HepG2 (cell line): ENCODE measurements around the gene JAGN1. TPM values are rescaled to one million over a fixed set of nuclear protein-coding genes. Genes with fewer than 3 reads are reported as not detected.

ENCODE experiments used
- ATF7 ChIP-seq, 2 experiments: fragments of 450-650 bp in 1 of 2; sonication (generic) in 1 of 2; formaldehyde crosslinking in 1 of 2; IDR thresholded peaks; 2 replicates each; pipeline versions ENCODE4 v1.4.0 to v1.6.1; 2016 to 2020; ENCODE audit warnings: antibody characterized with exemption in 1 of 2, mild to moderate bottlenecking in 1 of 2, missing genetic modification reagents in 1 of 2
- BRCA1 ChIP-seq: sonication (generic); formaldehyde crosslinking; IDR thresholded peaks from 2 replicates; pipeline ENCODE4 v1.4.0; 2020; ENCODE audit warnings: missing genetic modification reagents
- BRF2 ChIP-seq: sonication (generic); formaldehyde crosslinking; IDR thresholded peaks from 2 replicates; pipeline ENCODE4 v1.8.1; 2022; ENCODE audit warnings: mild to moderate bottlenecking, missing genetic modification reagents
- FOXK2 ChIP-seq: fragments of 450-650 bp; IDR thresholded peaks from 2 replicates; pipeline ENCODE4 v1.6.1; 2016
- GTF2F1 ChIP-seq: fragments of 150-350 bp; IDR thresholded peaks from 2 replicates; pipeline ENCODE4 v1.6.1; 2014; ENCODE audit warnings: low read length
- HDAC2 ChIP-seq: sonication (generic); formaldehyde crosslinking; IDR thresholded peaks from 2 replicates; pipeline ENCODE4 v1.4.0; 2020; ENCODE audit warnings: missing genetic modification reagents
- KMT2B ChIP-seq: IDR thresholded peaks from 2 replicates; pipeline ENCODE4 v1.6.1; 2016; ENCODE audit warnings: missing genetic modification reagents, missing compliant biosample characterization
- MED8 ChIP-seq: sonication (generic); formaldehyde crosslinking; IDR thresholded peaks from 2 replicates; pipeline ENCODE4 v1.8.1; 2023; ENCODE audit warnings: mild to moderate bottlenecking, missing genetic modification reagents; ENCODE audit not compliant: insufficient replicate concordance
- MYNN ChIP-seq: sonication (generic); formaldehyde crosslinking; IDR thresholded peaks from 2 replicates; pipeline ENCODE4 v1.4.0; 2020; ENCODE audit warnings: mild to moderate bottlenecking, low read depth, missing genetic modification reagents
- ONECUT2 ChIP-seq: sonication (generic); formaldehyde crosslinking; IDR thresholded peaks from 2 replicates; pipeline ENCODE4 v1.4.0; 2020; ENCODE audit warnings: missing genetic modification reagents
- POGZ ChIP-seq: sonication (generic); formaldehyde crosslinking; IDR thresholded peaks from 2 replicates; pipeline ENCODE4 v1.4.0; 2020; ENCODE audit warnings: mild to moderate bottlenecking, missing genetic modification reagents
- PRDM4 ChIP-seq: sonication (generic); formaldehyde crosslinking; IDR thresholded peaks from 2 replicates; pipeline ENCODE4 v1.9.0; 2021; ENCODE audit warnings: missing genetic modification reagents, borderline replicate concordance
- RFXAP ChIP-seq: sonication (generic); formaldehyde crosslinking; IDR thresholded peaks from 2 replicates; pipeline ENCODE4 v1.4.0; 2020; ENCODE audit warnings: missing genetic modification reagents, borderline replicate concordance
- ZNF354B ChIP-seq: sonication (generic); formaldehyde crosslinking; IDR thresholded peaks from 2 replicates; pipeline ENCODE4 v1.8.0; 2022; ENCODE audit warnings: mild to moderate bottlenecking, missing genetic modification reagents
- ZNF629 ChIP-seq: sonication (generic); formaldehyde crosslinking; conservative IDR thresholded peaks from 2 replicates; pipeline ENCODE4 v1.5.0; 2020; ENCODE audit warnings: missing genetic modification reagents
- ZNF768 ChIP-seq: sonication (generic); formaldehyde crosslinking; IDR thresholded peaks from 2 replicates; pipeline ENCODE4 v1.4.0; 2020; ENCODE audit warnings: missing genetic modification reagents
- ZSCAN12 ChIP-seq: sonication (generic); formaldehyde crosslinking; IDR thresholded peaks from 2 replicates; pipeline ENCODE4 v1.9.0; 2021; ENCODE audit warnings: mild to moderate bottlenecking, missing genetic modification reagents
- polyA plus RNA-seq, 8 experiments: library from polyadenylated mRNA; depleted of rRNA in 3 of 8; stranded (reverse) in 7 of 8; unstranded in 1 of 8; fragments of >200 nt; fragmentation: Illumina TruSeq in 4 of 8; extraction: Trizol in 4 of 8; gene quantifications; 2 replicates each; pipeline versions ENCODE4 v1.2.1 to v1.2.3, GENCODE V29; 2011 to 2016; ENCODE audit warnings: low read depth in 4 of 8, missing spikeins in 1 of 8, mixed read lengths in 1 of 8; ENCODE audit not compliant: insufficient read depth in 1 of 8
- total RNA-seq, 5 experiments: library from RNA; depleted of rRNA; stranded (reverse); fragments of >200 nt; fragmentation: Illumina TruSeq; extraction: Trizol; gene quantifications; 2 replicates each; pipeline ENCODE4 v1.2.3, GENCODE V29; 2016; ENCODE audit warnings: low read depth in 1 of 5
- TF ChIP-seq, protein P1 (sequence below): sonication (generic); formaldehyde crosslinking; IDR thresholded peaks from 2 replicates; pipeline ENCODE4 v1.4.0; 2020; ENCODE audit warnings: mild to moderate bottlenecking, missing genetic modification reagents
- TF ChIP-seq, protein P2 (sequence below): sonication (generic); formaldehyde crosslinking; IDR thresholded peaks from 2 replicates; pipeline ENCODE4 v1.4.0; 2020; ENCODE audit warnings: missing genetic modification reagents, borderline replicate concordance
- TF ChIP-seq, protein P3 (sequence below): sonication (generic); formaldehyde crosslinking; IDR thresholded peaks from 2 replicates; pipeline ENCODE4 v1.4.0; 2020; ENCODE audit warnings: missing genetic modification reagents

Gene JAGN1
- total and polyA plus RNA-seq, 2 of the 13 experiments (the other 11 are each of a cell fraction or from before 2014, with no cell fraction given), result 49.9 to 50.9 TPM

DNA sequence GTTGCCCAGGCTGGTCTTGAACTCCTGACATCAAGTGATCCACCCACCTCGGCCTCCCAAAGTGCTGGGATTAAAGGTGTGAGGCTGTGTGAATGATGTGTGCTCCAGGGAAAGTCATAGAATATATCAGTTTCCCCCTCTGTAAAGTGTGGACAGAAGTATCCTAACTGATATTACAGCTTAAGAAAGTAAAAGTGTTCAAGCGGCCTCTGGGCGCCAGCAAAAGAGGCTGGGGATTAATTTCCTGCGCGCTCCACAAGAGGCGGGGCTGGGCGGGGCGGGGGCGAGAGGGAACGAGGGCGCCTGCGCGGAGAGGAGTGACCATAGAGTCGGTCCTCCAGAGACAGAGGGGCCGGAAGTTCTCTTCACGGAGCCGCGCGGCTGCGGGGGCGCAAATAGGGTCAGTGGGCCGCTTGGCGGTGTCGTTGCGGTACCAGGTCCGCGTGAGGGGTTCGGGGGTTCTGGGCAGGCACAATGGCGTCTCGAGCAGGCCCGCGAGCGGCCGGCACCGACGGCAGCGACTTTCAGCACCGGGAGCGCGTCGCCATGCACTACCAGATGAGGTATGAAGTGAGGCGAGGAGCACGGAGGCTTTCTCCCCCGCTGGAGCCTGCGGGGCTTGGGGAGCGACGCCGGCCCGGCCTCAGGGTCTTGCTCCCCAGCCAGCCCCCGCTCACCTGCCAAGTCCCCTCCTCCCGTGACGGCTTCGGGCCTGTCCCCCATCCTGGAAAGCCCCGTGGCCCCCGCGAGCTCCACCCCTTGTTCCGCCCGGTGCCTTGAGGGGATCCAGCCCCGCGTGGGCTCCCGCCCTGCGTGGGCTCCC is at the start of gene JAGN1 (continued):
- TF ChIP-seq PRDM4 (CRISPR knock-in tag), result no peak
- no peak for TF ChIP-seq GTF2F1
- peak; percentile 87 for TF ChIP-seq KMT2B (CRISPR knock-in tag)
- no peak for TF ChIP-seq BRF2
- TF ChIP-seq BRCA1 (CRISPR knock-in tag), result no peak
- TF ChIP-seq, protein P1, sequence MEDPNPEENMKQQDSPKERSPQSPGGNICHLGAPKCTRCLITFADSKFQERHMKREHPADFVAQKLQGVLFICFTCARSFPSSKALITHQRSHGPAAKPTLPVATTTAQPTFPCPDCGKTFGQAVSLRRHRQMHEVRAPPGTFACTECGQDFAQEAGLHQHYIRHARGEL (CRISPR knock-in tag), result no peak
- TF ChIP-seq, protein P2, sequence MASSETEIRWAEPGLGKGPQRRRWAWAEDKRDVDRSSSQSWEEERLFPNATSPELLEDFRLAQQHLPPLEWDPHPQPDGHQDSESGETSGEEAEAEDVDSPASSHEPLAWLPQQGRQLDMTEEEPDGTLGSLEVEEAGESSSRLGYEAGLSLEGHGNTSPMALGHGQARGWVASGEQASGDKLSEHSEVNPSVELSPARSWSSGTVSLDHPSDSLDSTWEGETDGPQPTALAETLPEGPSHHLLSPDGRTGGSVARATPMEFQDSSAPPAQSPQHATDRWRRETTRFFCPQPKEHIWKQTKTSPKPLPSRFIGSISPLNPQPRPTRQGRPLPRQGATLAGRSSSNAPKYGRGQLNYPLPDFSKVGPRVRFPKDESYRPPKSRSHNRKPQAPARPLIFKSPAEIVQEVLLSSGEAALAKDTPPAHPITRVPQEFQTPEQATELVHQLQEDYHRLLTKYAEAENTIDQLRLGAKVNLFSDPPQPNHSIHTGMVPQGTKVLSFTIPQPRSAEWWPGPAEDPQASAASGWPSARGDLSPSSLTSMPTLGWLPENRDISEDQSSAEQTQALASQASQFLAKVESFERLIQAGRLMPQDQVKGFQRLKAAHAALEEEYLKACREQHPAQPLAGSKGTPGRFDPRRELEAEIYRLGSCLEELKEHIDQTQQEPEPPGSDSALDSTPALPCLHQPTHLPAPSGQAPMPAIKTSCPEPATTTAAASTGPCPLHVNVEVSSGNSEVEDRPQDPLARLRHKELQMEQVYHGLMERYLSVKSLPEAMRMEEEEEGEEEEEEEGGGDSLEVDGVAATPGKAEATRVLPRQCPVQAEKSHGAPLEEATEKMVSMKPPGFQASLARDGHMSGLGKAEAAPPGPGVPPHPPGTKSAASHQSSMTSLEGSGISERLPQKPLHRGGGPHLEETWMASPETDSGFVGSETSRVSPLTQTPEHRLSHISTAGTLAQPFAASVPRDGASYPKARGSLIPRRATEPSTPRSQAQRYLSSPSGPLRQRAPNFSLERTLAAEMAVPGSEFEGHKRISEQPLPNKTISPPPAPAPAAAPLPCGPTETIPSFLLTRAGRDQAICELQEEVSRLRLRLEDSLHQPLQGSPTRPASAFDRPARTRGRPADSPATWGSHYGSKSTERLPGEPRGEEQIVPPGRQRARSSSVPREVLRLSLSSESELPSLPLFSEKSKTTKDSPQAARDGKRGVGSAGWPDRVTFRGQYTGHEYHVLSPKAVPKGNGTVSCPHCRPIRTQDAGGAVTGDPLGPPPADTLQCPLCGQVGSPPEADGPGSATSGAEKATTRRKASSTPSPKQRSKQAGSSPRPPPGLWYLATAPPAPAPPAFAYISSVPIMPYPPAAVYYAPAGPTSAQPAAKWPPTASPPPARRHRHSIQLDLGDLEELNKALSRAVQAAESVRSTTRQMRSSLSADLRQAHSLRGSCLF (CRISPR knock-in tag), result 0 out of 2 replicates have a peak, but pooled peaks have one; percentile 76
- TF ChIP-seq RFXAP (CRISPR knock-in tag), result peak; percentile 47; the same call in 1 of the 2 replicates
- no peak for TF ChIP-seq ONECUT2 (CRISPR knock-in tag)
- TF ChIP-seq, protein P3, sequence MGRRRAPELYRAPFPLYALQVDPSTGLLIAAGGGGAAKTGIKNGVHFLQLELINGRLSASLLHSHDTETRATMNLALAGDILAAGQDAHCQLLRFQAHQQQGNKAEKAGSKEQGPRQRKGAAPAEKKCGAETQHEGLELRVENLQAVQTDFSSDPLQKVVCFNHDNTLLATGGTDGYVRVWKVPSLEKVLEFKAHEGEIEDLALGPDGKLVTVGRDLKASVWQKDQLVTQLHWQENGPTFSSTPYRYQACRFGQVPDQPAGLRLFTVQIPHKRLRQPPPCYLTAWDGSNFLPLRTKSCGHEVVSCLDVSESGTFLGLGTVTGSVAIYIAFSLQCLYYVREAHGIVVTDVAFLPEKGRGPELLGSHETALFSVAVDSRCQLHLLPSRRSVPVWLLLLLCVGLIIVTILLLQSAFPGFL (CRISPR knock-in tag), result no peak
- no peak for TF ChIP-seq FOXK2
- peak; percentile 34; the same call in 1 of the 2 replicates for TF ChIP-seq MYNN
- peak; percentile 79; the same call in 1 of the 2 replicates for TF ChIP-seq ZNF768
- TF ChIP-seq ATF7 (IDR thresholded peaks at IDR 0.05), result no peak
- TF ChIP-seq ATF7 (CRISPR knock-in tag; IDR thresholded peaks at IDR 0.05), result no peak; the same call in 1 of the 2 replicates
- peak; percentile 84 for TF ChIP-seq MED8
- peak; percentile 51 for TF ChIP-seq HDAC2 (CRISPR knock-in tag)
- TF ChIP-seq POGZ (CRISPR knock-in tag), result peak; percentile 69
- TF ChIP-seq ZNF354B (CRISPR knock-in tag), result no peak
- TF ChIP-seq ZNF629 (CRISPR knock-in tag), result no peak
- peak; percentile 65; the same call in 1 of the 2 replicates for TF ChIP-seq ZSCAN12 (CRISPR knock-in tag)
